H1 (cell line): ENCODE measurements around the gene ACTR1B.

ENCODE experiments used
- CHD2 ChIP-seq: IDR thresholded peaks from 2 replicates; pipeline ENCODE4 v1.6.1; 2012; ENCODE audit warnings: low read length, improper control_type of control experiment
- CTCF ChIP-seq, 3 experiments: IDR thresholded peaks; 1 replicate in 2 of 3; 2 replicates in 1 of 3; pipeline versions ENCODE4 v1.5.1 to v1.6.1; 2011; ENCODE audit warnings: low read length in 3 of 3, mild to moderate bottlenecking in 3 of 3, inconsistent platforms in 2 of 3, low read depth in 1 of 3, moderate library complexity in 1 of 3; ENCODE audit not compliant: insufficient read depth in 1 of 3; ENCODE audit errors: control extremely low read depth in 1 of 3
- FOSL1 ChIP-seq: IDR thresholded peaks from 2 replicates; pipeline ENCODE4 v1.6.1; 2011; ENCODE audit warnings: mild to moderate bottlenecking, low read depth, low read length, moderate library complexity; ENCODE audit not compliant: insufficient read depth
- KDM5A ChIP-seq: fragments of 200-600 bp; IDR thresholded peaks from 2 replicates; pipeline ENCODE4 v1.7.1; 2012; ENCODE audit warnings: mild to moderate bottlenecking, low read length, inconsistent platforms, mixed read lengths

GRCh38 chr2:97702731-97703470 is 39.1 kb upstream of the ACTR1B start:
- TF ChIP-seq CTCF (IDR thresholded peaks at IDR 0.05; ENCODE audit: control extremely low read depth in 1 of 3, insufficient read depth in 1 of 3, low read depth in 1 of 3, low read length in 3 of 3) (no peak), FOSL1 (no peak), CHD2 (no peak), KDM5A (no peak)
